Raji (cell line): Measurements from ENCODE around the gene CELSR3.

Source experiments
- POLR2A ChIP-seq: IDR thresholded peaks from 2 replicates; pipeline ENCODE4 v1.6.1; 2011; ENCODE audit warnings: low read depth, low read length, control low read depth; ENCODE audit not compliant: insufficient read depth

CELSR3 gene

GRCh38 chr3:48612309-48612708 is 50.4 kb downstream of the CELSR3 start:
- no peak for TF ChIP-seq POLR2A

GRCh38 chr3:48609088-48610005 is 53.3 kb downstream of the CELSR3 start, which contains the start of gene UQCRC1:
UQCRC1 (minus strand) TSS chr3:48609646; CDS start chr3:48609620, 26 bp downstream.
- peak; percentile 97 for TF ChIP-seq POLR2A

GRCh38 chr3:48607519-48607918 is 55.2 kb downstream of the CELSR3 start:
- TF ChIP-seq POLR2A = no peak

- no peak for TF ChIP-seq POLR2A
These were observed 61.1 kb downstream of the CELSR3 start for GRCh38 chr3:48601622-48601994.

- TF ChIP-seq POLR2A = no peak
These were observed 61.7 kb downstream of the CELSR3 start for GRCh38 chr3:48600711-48601621.

- TF ChIP-seq POLR2A = no peak
These were observed 63.0 kb downstream of the CELSR3 start for GRCh38 chr3:48599509-48600285.

GRCh38 chr3:48599077-48599501 is 63.6 kb downstream of the CELSR3 start:
- TF ChIP-seq POLR2A = no peak

- no peak for TF ChIP-seq POLR2A
These were observed 64.2 kb downstream of the CELSR3 start for GRCh38 chr3:48598323-48599076.

- TF ChIP-seq POLR2A = no peak
These were observed 65.3 kb downstream of the CELSR3 start for GRCh38 chr3:48597408-48597800.

- TF ChIP-seq POLR2A = no peak
These were observed 65.8 kb downstream of the CELSR3 start for GRCh38 chr3:48596676-48597407.

- no peak for TF ChIP-seq POLR2A
These were observed 66.5 kb downstream of the CELSR3 start for GRCh38 chr3:48596157-48596556.

- TF ChIP-seq POLR2A = no peak
These were observed 67.1 kb downstream of the CELSR3 start for GRCh38 chr3:48595526-48596121.

GRCh38 chr3:48595075-48595525 is 67.6 kb downstream of the CELSR3 start, which contains the start of gene COL7A1:
COL7A1 (minus strand) TSS chr3:48595329; CDS start chr3:48595159, 170 bp downstream.
- TF ChIP-seq POLR2A = no peak
